ENCODE data around the gene SEPHS1. TPM values are rescaled to one million over a fixed set of nuclear protein-coding genes. Genes with fewer than 3 reads are reported as not detected.
A peak's percentile ranks its signal among the peaks of the same experiment; 100 is the strongest.

Gene SEPHS1
- total RNA-seq, 2 donors from 2014 or later: 20.7 to 22.8 TPM

- no peak for DNase-seq (ENCODE audit: low spot score)
- no peaks in the 10 kb centered on the region for H3K4me1 ChIP-seq
- H3K27me3 ChIP-seq: no peaks in the 10 kb centered on the region
- TF ChIP-seq CTCF (IDR thresholded peaks at IDR 0.05): no peak
- H3K36me3 ChIP-seq: no peaks in the 10 kb centered on the region
- H3K4me3 ChIP-seq: no peak overlapping the region
- no peaks in the 10 kb centered on the region for H3K9me3 ChIP-seq
- no peak overlapping the region for H3K27ac ChIP-seq
Observed at GRCh38 chr10:13392701-13393100, 44.6 kb upstream of the SEPHS1 start.

- H3K4me3 ChIP-seq: peak overlapping the region in 1 of 2 donors; percentile 10
- no peak overlapping the region for H3K27ac ChIP-seq
- no peak for TF ChIP-seq CTCF (IDR thresholded peaks at IDR 0.05)
- no peaks in the 10 kb centered on the region for H3K27me3 ChIP-seq
- DNase-seq (ENCODE audit: low spot score): no peak
- H3K36me3 ChIP-seq: no peaks in the 10 kb centered on the region
- no peaks in the 10 kb centered on the region for H3K4me1 ChIP-seq
- no peaks in the 10 kb centered on the region for H3K9me3 ChIP-seq
Observed at GRCh38 chr10:13390604-13391522, 42.8 kb upstream of the SEPHS1 start.

- Histone ChIP-seq H3K4me3 (no peak overlapping the region), H3K9me3 (no peaks in the 10 kb centered on the region), H3K4me1 (no peaks in the 10 kb centered on the region), H3K27me3 (no peaks in the 10 kb centered on the region), H3K27ac (no peak overlapping the region), H3K36me3 (no peaks in the 10 kb centered on the region)
- no peak for TF ChIP-seq CTCF (IDR thresholded peaks at IDR 0.05)
- no peak for DNase-seq (ENCODE audit: low spot score)
Observed at GRCh38 chr10:13388478-13389230, 40.6 kb upstream of the SEPHS1 start.

GRCh38 chr10:13386021-13386420, 37.9 kb upstream of the SEPHS1 start:
- H3K4me1 ChIP-seq: peaks cover 0 to 8% of the 10 kb centered on the region in 2 donors
- H3K27ac ChIP-seq: no peak overlapping the region
- H3K36me3 ChIP-seq: no peaks in the 10 kb centered on the region
- no peak overlapping the region for H3K4me3 ChIP-seq
- no peaks in the 10 kb centered on the region for H3K27me3 ChIP-seq
- no peak for TF ChIP-seq CTCF (IDR thresholded peaks at IDR 0.05)
- no peaks in the 10 kb centered on the region for H3K9me3 ChIP-seq
- DNase-seq (ENCODE audit: low spot score): no peak

- no peaks in the 10 kb centered on the region for H3K27me3 ChIP-seq
- DNase-seq (ENCODE audit: low spot score): no peak
Observed at GRCh38 chr10:13383399-13383761, 35.3 kb upstream of the SEPHS1 start.

More at GRCh38 chr10:13383399-13383761, 35.3 kb upstream of the SEPHS1 start:
- Histone ChIP-seq H3K9me3 (no peaks in the 10 kb centered on the region), H3K4me3 (peak overlapping the region in 1 of 2 donors; percentile 12), H3K27ac (no peak overlapping the region), H3K4me1 (peaks cover 0 to 8% of the 10 kb centered on the region in 2 donors), H3K36me3 (no peaks in the 10 kb centered on the region)
- no peak for TF ChIP-seq CTCF (IDR thresholded peaks at IDR 0.05)

Measured in right atrium auricular region (tissue), 2 donors.